Measurements from ENCODE around the gene THAP11. TPM values are rescaled to one million over a fixed set of nuclear protein-coding genes. Genes with fewer than 3 reads are reported as not detected.

Gene THAP11
- total and polyA plus RNA-seq, 2 of the 4 experiments (the other 2 are of a cell fraction), result 13.3 to 14.5 TPM

Small RNA genes lying within 50 kb of the gene (microRNA-seq; reads per million reads assigned to microRNA genes)
- gene AC040162.2 (ENCODE audit: insufficient read depth, insufficient read length), result not detected
- gene NRN1L (ENCODE audit: insufficient read depth, insufficient read length), result not detected

Small RNA genes lying within 50 kb of the gene (small RNA-seq; reads per million reads assigned to genes)
- gene AC040162.2 (0 reads per million in 5 experiments), gene NRN1L (0 reads per million in 5 experiments)

Other genes starting within 250 kb of the THAP11 start
- gene CARMIL2, start 197.2 kb upstream of the THAP11 start, total RNA-seq (2012; rRNA removed), result 0.18 and 0.28 TPM in 2 replicates
- 0.77 and 0.97 TPM in 2 replicates for gene CARMIL2, start 197.2 kb upstream of the THAP11 start, polyA plus RNA-seq (2012; rRNA removed)
- 12.8 and 15.6 TPM in 2 replicates for gene ACD, start 182.1 kb upstream of the THAP11 start, total RNA-seq (2012; rRNA removed)
- 31.1 and 38.9 TPM in 2 replicates for gene ACD, start 182.1 kb upstream of the THAP11 start, polyA plus RNA-seq (2012; rRNA removed)
- 0.28 and 0.36 TPM in 2 replicates for gene PARD6A, start 181.4 kb upstream of the THAP11 start, total RNA-seq (2012; rRNA removed)
- 0.55 and 0.65 TPM in 2 replicates for gene PARD6A, start 181.4 kb upstream of the THAP11 start, polyA plus RNA-seq (2012; rRNA removed)
- 2.9 and 3.1 TPM in 2 replicates for gene ENKD1, start 175.6 kb upstream of the THAP11 start, total RNA-seq (2012; rRNA removed)
- 6.3 and 7.8 TPM in 2 replicates for gene ENKD1, start 175.6 kb upstream of the THAP11 start, polyA plus RNA-seq (2012; rRNA removed)
- gene C16orf86, start 175.5 kb upstream of the THAP11 start, total RNA-seq (2012; rRNA removed), result 0.28 and 0.54 TPM in 2 replicates
- gene C16orf86, start 175.5 kb upstream of the THAP11 start, polyA plus RNA-seq (2012; rRNA removed), result 0.63 and 0.70 TPM in 2 replicates
- gene GFOD2, start 123.0 kb upstream of the THAP11 start, total RNA-seq (2012; rRNA removed), result 15.8 and 18.1 TPM in 2 replicates
- gene GFOD2, start 123.0 kb upstream of the THAP11 start, polyA plus RNA-seq (2012; rRNA removed), result 12.3 and 13.3 TPM in 2 replicates
- gene RANBP10, start 35.8 kb upstream of the THAP11 start, total RNA-seq (2012; rRNA removed), result 2.2 and 2.7 TPM in 2 replicates
- 12.1 and 13.0 TPM in 2 replicates for gene RANBP10, start 35.8 kb upstream of the THAP11 start, polyA plus RNA-seq (2012; rRNA removed)
- 0.56 and 0.72 TPM in 2 replicates for gene TSNAXIP1, start 35.4 kb upstream of the THAP11 start, total RNA-seq (2012; rRNA removed)
- gene TSNAXIP1, start 35.4 kb upstream of the THAP11 start, polyA plus RNA-seq (2012; rRNA removed), result 1.4 and 1.6 TPM in 2 replicates
- gene NUTF2, start 4.6 kb downstream of the THAP11 start, total RNA-seq (2012; rRNA removed), result 42.7 and 55.0 TPM in 2 replicates
- 361 and 399 TPM in 2 replicates for gene NUTF2, start 4.6 kb downstream of the THAP11 start, polyA plus RNA-seq (2012; rRNA removed)
- gene CENPT, start 5.4 kb downstream of the THAP11 start, total RNA-seq (2012; rRNA removed), result 33.3 TPM in 2 replicates
- 83.1 and 86.4 TPM in 2 replicates for gene CENPT, start 5.4 kb downstream of the THAP11 start, polyA plus RNA-seq (2012; rRNA removed)
- gene EDC4, start 30.7 kb downstream of the THAP11 start, total RNA-seq (2012; rRNA removed), result 33.2 and 34.2 TPM in 2 replicates
- 64.0 and 66.1 TPM in 2 replicates for gene EDC4, start 30.7 kb downstream of the THAP11 start, polyA plus RNA-seq (2012; rRNA removed)
- gene NRN1L, start 42.6 kb downstream of the THAP11 start, total RNA-seq (2012; rRNA removed), result not detected in 2 replicates
- gene NRN1L, start 42.6 kb downstream of the THAP11 start, polyA plus RNA-seq (2012; rRNA removed), result 0.27 and 0.32 TPM in 2 replicates
- gene PSKH1, start 50.9 kb downstream of the THAP11 start, total RNA-seq (2012; rRNA removed), result 10.3 and 11.5 TPM in 2 replicates
- 26.5 and 26.7 TPM in 2 replicates for gene PSKH1, start 50.9 kb downstream of the THAP11 start, polyA plus RNA-seq (2012; rRNA removed)
- gene CTRL, start 89.5 kb downstream of the THAP11 start, total RNA-seq (2012; rRNA removed), result 0.18 and 0.28 TPM in 2 replicates
- 0.89 and 1.1 TPM in 2 replicates for gene CTRL, start 89.5 kb downstream of the THAP11 start, polyA plus RNA-seq (2012; rRNA removed)
- gene PSMB10, start 94.5 kb downstream of the THAP11 start, total RNA-seq (2012; rRNA removed), result 25.6 and 28.7 TPM in 2 replicates
- 36.7 and 50.5 TPM in 2 replicates for gene PSMB10, start 94.5 kb downstream of the THAP11 start, polyA plus RNA-seq (2012; rRNA removed)
- gene LCAT, start 101.8 kb downstream of the THAP11 start, total RNA-seq (2012; rRNA removed), result 1.4 and 1.7 TPM in 2 replicates
- gene LCAT, start 101.8 kb downstream of the THAP11 start, polyA plus RNA-seq (2012; rRNA removed), result 18.8 and 22.5 TPM in 2 replicates
- gene SLC12A4, start 126.3 kb downstream of the THAP11 start, total RNA-seq (2012; rRNA removed), result 36.4 and 36.6 TPM in 2 replicates
- gene SLC12A4, start 126.3 kb downstream of the THAP11 start, polyA plus RNA-seq (2012; rRNA removed), result 114 and 132 TPM in 2 replicates
- gene DPEP3, start 138.2 kb downstream of the THAP11 start, total RNA-seq (2012; rRNA removed), result not detected in 2 replicates
- not detected in 2 replicates for gene DPEP3, start 138.2 kb downstream of the THAP11 start, polyA plus RNA-seq (2012; rRNA removed)
- not detected in 2 replicates for gene DPEP2, start 157.2 kb downstream of the THAP11 start, total RNA-seq (2012; rRNA removed)
- not detected in 2 replicates for gene DPEP2, start 157.2 kb downstream of the THAP11 start, polyA plus RNA-seq (2012; rRNA removed)
- not detected in 2 replicates for gene DPEP2NB, start 173.6 kb downstream of the THAP11 start, total RNA-seq (2012; rRNA removed)
- gene DPEP2NB, start 173.6 kb downstream of the THAP11 start, polyA plus RNA-seq (2012; rRNA removed), result not detected in 2 replicates
- 8.9 and 10.0 TPM in 2 replicates for gene DDX28, start 180.9 kb downstream of the THAP11 start, total RNA-seq (2012; rRNA removed)
- 9.0 and 9.2 TPM in 2 replicates for gene DDX28, start 180.9 kb downstream of the THAP11 start, polyA plus RNA-seq (2012; rRNA removed)
- 28.1 and 30.5 TPM in 2 replicates for gene DUS2, start 181.0 kb downstream of the THAP11 start, total RNA-seq (2012; rRNA removed)
- gene DUS2, start 181.0 kb downstream of the THAP11 start, polyA plus RNA-seq (2012; rRNA removed), result 15.8 TPM in 2 replicates
- gene NFATC3, start 243.1 kb downstream of the THAP11 start, total RNA-seq (2012; rRNA removed), result 14.7 and 21.5 TPM in 2 replicates
- gene NFATC3, start 243.1 kb downstream of the THAP11 start, polyA plus RNA-seq (2012; rRNA removed), result 6.3 TPM in 2 replicates